ENCODE results near the gene CYBB.

Gene CYBB

GRCh38 chrX:37815366-37815765 lies 35.5 kb downstream of the CYBB start:
- Histone ChIP-seq H3K4me1 (ENCODE audit: control insufficient read depth, low read length) (peaks cover 87% of the 10 kb centered on the region), H3K27me3 (ENCODE audit: control insufficient read depth, low read length) (no peaks in the 10 kb centered on the region), H3K9me2 (replicated peaks; ENCODE audit: control insufficient read depth, low read length) (no peaks in the 10 kb centered on the region), H3F3A (ENCODE audit: control insufficient read depth, insufficient read depth) (peaks cover 24% of the 10 kb centered on the region), H3K4me3 (ENCODE audit: low read length) (peak overlapping the region; percentile 72), H4K20me1 (ENCODE audit: control insufficient read depth, insufficient read depth, low read depth, low read length) (no peaks in the 10 kb centered on the region), H3K36me3 (ENCODE audit: control insufficient read depth, low read length) (peaks cover 26% of the 10 kb centered on the region), H3K79me2 (ENCODE audit: control insufficient read depth, low read length) (no peaks in the 10 kb centered on the region), H3K9me3 (ENCODE audit: control insufficient read depth, insufficient read depth, low read length) (no peaks in the 10 kb centered on the region), H3K27ac (ENCODE audit: low read depth, low read length) (peak overlapping the region; percentile 99), H3K4me2 (ENCODE audit: low read length) (peak overlapping the region; percentile 88)
- TF ChIP-seq CTCF (IDR thresholded peaks at IDR 0.05; ENCODE audit: low read depth, low read length, poor library complexity, severe bottlenecking) (no peak), EZH2phosphoT487 (IDR thresholded peaks at IDR 0.05; ENCODE audit: borderline replicate concordance, low read length) (no peak)

GRCh38 chrX:37816766-37817165 lies 36.9 kb downstream of the CYBB start:
- Histone ChIP-seq H3K4me3 (ENCODE audit: low read length) (peak overlapping the region; percentile 72), H3K27me3 (ENCODE audit: control insufficient read depth, low read length) (no peaks in the 10 kb centered on the region), H3K9me2 (replicated peaks; ENCODE audit: control insufficient read depth, low read length) (no peaks in the 10 kb centered on the region), H4K20me1 (ENCODE audit: control insufficient read depth, insufficient read depth, low read depth, low read length) (no peaks in the 10 kb centered on the region), H3K27ac (ENCODE audit: low read depth, low read length) (peak overlapping the region; percentile 99), H3K79me2 (ENCODE audit: control insufficient read depth, low read length) (no peaks in the 10 kb centered on the region), H3K4me1 (ENCODE audit: control insufficient read depth, low read length) (peaks cover 90% of the 10 kb centered on the region), H3K36me3 (ENCODE audit: control insufficient read depth, low read length) (peaks cover 12% of the 10 kb centered on the region), H3K9me3 (ENCODE audit: control insufficient read depth, insufficient read depth, low read length) (no peaks in the 10 kb centered on the region), H3K4me2 (ENCODE audit: low read length) (peak overlapping the region; percentile 88), H3F3A (ENCODE audit: control insufficient read depth, insufficient read depth) (peaks cover 24% of the 10 kb centered on the region)
- TF ChIP-seq EZH2phosphoT487 (IDR thresholded peaks at IDR 0.05; ENCODE audit: borderline replicate concordance, low read length): no peak
- TF ChIP-seq CTCF (IDR thresholded peaks at IDR 0.05; ENCODE audit: low read depth, low read length, poor library complexity, severe bottlenecking): no peak

GRCh38 chrX:37817176-37817575 lies 37.3 kb downstream of the CYBB start:
- Histone ChIP-seq H4K20me1 (ENCODE audit: control insufficient read depth, insufficient read depth, low read depth, low read length) (no peaks in the 10 kb centered on the region), H3K9me2 (replicated peaks; ENCODE audit: control insufficient read depth, low read length) (no peaks in the 10 kb centered on the region), H3K79me2 (ENCODE audit: control insufficient read depth, low read length) (no peaks in the 10 kb centered on the region), H3K9me3 (ENCODE audit: control insufficient read depth, insufficient read depth, low read length) (no peaks in the 10 kb centered on the region), H3K4me1 (ENCODE audit: control insufficient read depth, low read length) (peaks cover 89% of the 10 kb centered on the region), H3K36me3 (ENCODE audit: control insufficient read depth, low read length) (peaks cover 8% of the 10 kb centered on the region), H3K27me3 (ENCODE audit: control insufficient read depth, low read length) (no peaks in the 10 kb centered on the region), H3K4me3 (ENCODE audit: low read length) (peak overlapping the region; percentile 72), H3K27ac (ENCODE audit: low read depth, low read length) (peak overlapping the region; percentile 99), H3F3A (ENCODE audit: control insufficient read depth, insufficient read depth) (peaks cover 24% of the 10 kb centered on the region), H3K4me2 (ENCODE audit: low read length) (peak overlapping the region; percentile 88)
- TF ChIP-seq EZH2phosphoT487 (IDR thresholded peaks at IDR 0.05; ENCODE audit: borderline replicate concordance, low read length): no peak
- no peak for TF ChIP-seq CTCF (IDR thresholded peaks at IDR 0.05; ENCODE audit: low read depth, low read length, poor library complexity, severe bottlenecking)

Data from DOHH2 (cell line).